Measurements from ENCODE around the gene HS6ST1. TPM values are rescaled to one million over a fixed set of nuclear protein-coding genes. Genes with fewer than 3 reads are reported as not detected.

HS6ST1 gene
- polyA plus RNA-seq, 1 experiment = 12.9 TPM

DNA sequence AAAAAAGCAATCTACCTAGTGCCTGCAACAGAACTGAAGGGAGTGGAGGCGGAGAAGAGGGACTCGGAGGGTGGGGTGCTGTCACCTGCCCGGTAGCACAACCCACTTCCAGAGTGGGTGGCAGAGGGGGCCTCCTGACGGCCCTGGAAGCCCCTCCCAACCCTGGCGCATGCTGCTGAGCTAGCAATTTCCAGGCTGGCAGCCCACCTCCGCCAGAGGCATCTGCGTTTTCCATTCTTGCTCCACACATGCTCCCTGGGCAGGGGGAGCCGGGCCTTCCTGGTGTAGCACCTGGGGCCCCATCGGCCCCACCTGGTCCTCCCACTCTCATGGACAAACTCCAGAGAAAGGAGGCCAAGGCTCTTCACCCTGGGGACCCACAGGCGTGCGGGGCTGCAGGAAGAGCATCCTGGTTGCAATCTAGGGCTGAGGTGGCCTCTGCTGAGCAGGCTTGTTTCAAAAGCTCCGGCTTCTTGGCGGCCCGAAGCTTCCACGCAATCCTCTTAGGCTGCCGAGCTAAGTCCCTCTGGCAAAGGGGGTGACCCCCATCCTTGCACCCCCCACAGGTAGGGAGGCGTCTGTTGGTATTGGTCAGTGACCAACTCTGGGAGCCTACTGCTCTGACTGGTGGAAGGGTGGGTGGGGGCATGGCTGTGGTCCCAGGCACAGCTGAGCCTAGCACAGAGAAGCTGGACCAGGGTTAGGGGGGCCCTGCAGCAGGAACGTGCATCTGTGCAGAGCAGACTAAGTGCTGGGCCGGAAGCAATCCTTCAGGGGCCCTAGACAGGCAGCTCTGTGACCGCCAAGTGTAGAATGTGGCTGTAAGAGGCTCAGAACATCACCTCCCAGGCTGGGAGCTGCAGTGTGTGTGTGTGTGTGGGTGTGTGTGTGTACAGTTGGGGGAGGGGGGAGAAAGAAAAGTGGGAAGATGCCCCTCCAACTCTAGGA, 2.6 kb downstream of the HS6ST1 start:
- ChIA-PET CTCF (interaction anchor here (1.3 to 2.0 kb wide), 5 partner anchors 7 to 14 kb away, joined by 3 to 6 read pairs (median 4); no protein-coding TSS in a partner anchor), POLR2A (no interaction called here)
- H3K4me3 ChIP-seq (ENCODE audit: low read depth, low read length) = peak overlapping the region; percentile 83
- no peak for DNase-seq (ENCODE audit: low read depth)
- no peak for TF ChIP-seq CTCF (IDR thresholded peaks at IDR 0.05; ENCODE audit: insufficient read depth, low read depth, low read length)
- H3K27me3 ChIP-seq (ENCODE audit: control insufficient read depth, insufficient read depth, low read length) = no peaks in the 10 kb centered on the region
- H3K36me3 ChIP-seq (ENCODE audit: control insufficient read depth, insufficient read depth, low read length) = peaks cover 2% of the 10 kb centered on the region

GRCh38 chr2:128315122-128315828, 3.4 kb downstream of the HS6ST1 start:
- ChIA-PET POLR2A (no interaction called here), CTCF (interaction anchor here (1.4 kb wide), 1 partner anchor 9 kb away, joined by 4 read pairs; no protein-coding TSS in a partner anchor)
- TF ChIP-seq CTCF (IDR thresholded peaks at IDR 0.05; ENCODE audit: insufficient read depth, low read depth, low read length) = no peak
- Histone ChIP-seq H3K36me3 (ENCODE audit: control insufficient read depth, insufficient read depth, low read length) (peaks cover 2% of the 10 kb centered on the region), H3K4me3 (ENCODE audit: low read depth, low read length) (no peak overlapping the region), H3K27me3 (ENCODE audit: control insufficient read depth, insufficient read depth, low read length) (no peaks in the 10 kb centered on the region)
- no peak for DNase-seq (ENCODE audit: low read depth)

GRCh38 chr2:128314348-128315121, 4.1 kb downstream of the HS6ST1 start:
- ChIA-PET CTCF (interaction anchor here (1.4 kb wide), 1 partner anchor 9 kb away, joined by 4 read pairs; no protein-coding TSS in a partner anchor), POLR2A (no interaction called here)
- H3K36me3 ChIP-seq (ENCODE audit: control insufficient read depth, insufficient read depth, low read length) = peaks cover 2% of the 10 kb centered on the region
- DNase-seq (ENCODE audit: low read depth) = no peak
- TF ChIP-seq CTCF (IDR thresholded peaks at IDR 0.05; ENCODE audit: insufficient read depth, low read depth, low read length) = no peak
- H3K27me3 ChIP-seq (ENCODE audit: control insufficient read depth, insufficient read depth, low read length) = no peaks in the 10 kb centered on the region
- H3K4me3 ChIP-seq (ENCODE audit: low read depth, low read length) = no peak overlapping the region

DNA sequence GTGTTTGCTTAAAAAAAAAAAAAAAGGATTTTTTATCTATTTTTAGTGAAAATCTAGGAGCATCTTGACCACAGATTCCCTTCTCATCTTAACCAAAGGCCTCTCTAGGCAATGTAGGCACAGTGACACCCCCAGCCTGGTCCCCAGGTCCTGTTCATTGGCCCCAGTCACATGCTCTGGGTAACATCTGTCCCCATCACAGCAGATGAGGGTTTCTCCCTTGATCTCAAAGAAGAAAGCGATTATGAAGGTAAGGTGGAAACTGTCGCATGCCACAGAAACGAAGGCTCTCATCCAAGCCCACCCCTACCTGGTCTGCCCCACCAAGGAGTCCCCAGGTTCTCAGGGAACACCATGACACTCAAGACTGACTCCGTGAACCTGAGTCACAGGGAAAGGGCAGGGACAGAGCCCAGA, 4.7 kb downstream of the HS6ST1 start:
- Histone ChIP-seq H3K36me3 (ENCODE audit: control insufficient read depth, insufficient read depth, low read length) (peaks cover 2% of the 10 kb centered on the region), H3K4me3 (ENCODE audit: low read depth, low read length) (no peak overlapping the region), H3K27me3 (ENCODE audit: control insufficient read depth, insufficient read depth, low read length) (no peaks in the 10 kb centered on the region)
- DNase-seq (ENCODE audit: low read depth) = no peak
- POLR2A ChIA-PET = no interaction called here
- TF ChIP-seq CTCF (IDR thresholded peaks at IDR 0.05; ENCODE audit: insufficient read depth, low read depth, low read length) = no peak
- CTCF ChIA-PET = no interaction called here

All from BJ (cell line).